ENCODE measurements around the gene MDH1.

Gene MDH1

GRCh38 chr2:63582873-63583272 is 5.9 kb upstream of the MDH1 start:
- DNase-seq (ENCODE audit: low read depth, low spot score), result no peak
- no peak for TF ChIP-seq CTCF (IDR thresholded peaks at IDR 0.05; ENCODE audit: insufficient read depth, low read length, missing control alignments)
- no peak overlapping the region for H3K4me3 ChIP-seq (ENCODE audit: low read depth, low read length)
- ChIA-PET POLR2A (no interaction called here), CTCF (no interaction called here)

GRCh38 chr2:63587814-63588384 is 864 bp upstream of the MDH1 start:
- POLR2A ChIA-PET, result interaction anchor here (0.6 to 2.1 kb wide), 5 partner anchors 9 to 1692 kb away, joined by 3 to 12 read pairs (median 3); partner anchors contain the start of gene UGP2
- CTCF ChIA-PET, result no interaction called here
- TF ChIP-seq CTCF (IDR thresholded peaks at IDR 0.05; ENCODE audit: insufficient read depth, low read length, missing control alignments), result no peak
- peak overlapping the region; percentile 85 for H3K4me3 ChIP-seq (ENCODE audit: low read depth, low read length)
- no peak for DNase-seq (ENCODE audit: low read depth, low spot score)

- CTCF ChIA-PET, result interaction anchor here (1.1 kb wide), 2 partner anchors 11 to 272 kb away, joined by 4 read pairs; no protein-coding TSS in a partner anchor
- H3K4me3 ChIP-seq (ENCODE audit: low read depth, low read length), result peak overlapping the region; percentile 92
- TF ChIP-seq CTCF (IDR thresholded peaks at IDR 0.05; ENCODE audit: insufficient read depth, low read length, missing control alignments), result no peak
- POLR2A ChIA-PET, result interaction anchor here (1.3 to 2.1 kb wide), 2 partner anchors 8 to 253 kb away, joined by 3 to 12 read pairs; partner anchors contain the start of gene UGP2
- no peak for DNase-seq (ENCODE audit: low read depth, low spot score)
These were observed 590 bp downstream of the MDH1 start for GRCh38 chr2:63589148-63589958.

- no peak for TF ChIP-seq CTCF (IDR thresholded peaks at IDR 0.05; ENCODE audit: insufficient read depth, low read length, missing control alignments)
- no peak for DNase-seq (ENCODE audit: low read depth, low spot score)
- H3K4me3 ChIP-seq (ENCODE audit: low read depth, low read length), result no peak overlapping the region
- CTCF ChIA-PET, result interaction anchor here (0.6 kb wide), 1 partner anchor 270 kb away, joined by 3 read pairs; no protein-coding TSS in a partner anchor
- POLR2A ChIA-PET, result no interaction called here
These were observed 2.1 kb downstream of the MDH1 start for GRCh38 chr2:63590626-63591408.

GRCh38 chr2:63591566-63592175 is 2.9 kb downstream of the MDH1 start:
- DNase-seq (ENCODE audit: low read depth, low spot score), result no peak
- no peak for TF ChIP-seq CTCF (IDR thresholded peaks at IDR 0.05; ENCODE audit: insufficient read depth, low read length, missing control alignments)
- ChIA-PET POLR2A (no interaction called here), CTCF (no interaction called here)
- H3K4me3 ChIP-seq (ENCODE audit: low read depth, low read length), result no peak overlapping the region
